Cerebellar cortex (tissue), 1 donor: ENCODE results near the gene CSNK1G3.

Experiments used
- DNase-seq: peaks from one replicate; pipeline ENCODE4 v3.0.0-alpha.2; 2015; ENCODE audit warnings: low spot score

Gene CSNK1G3

DNA sequence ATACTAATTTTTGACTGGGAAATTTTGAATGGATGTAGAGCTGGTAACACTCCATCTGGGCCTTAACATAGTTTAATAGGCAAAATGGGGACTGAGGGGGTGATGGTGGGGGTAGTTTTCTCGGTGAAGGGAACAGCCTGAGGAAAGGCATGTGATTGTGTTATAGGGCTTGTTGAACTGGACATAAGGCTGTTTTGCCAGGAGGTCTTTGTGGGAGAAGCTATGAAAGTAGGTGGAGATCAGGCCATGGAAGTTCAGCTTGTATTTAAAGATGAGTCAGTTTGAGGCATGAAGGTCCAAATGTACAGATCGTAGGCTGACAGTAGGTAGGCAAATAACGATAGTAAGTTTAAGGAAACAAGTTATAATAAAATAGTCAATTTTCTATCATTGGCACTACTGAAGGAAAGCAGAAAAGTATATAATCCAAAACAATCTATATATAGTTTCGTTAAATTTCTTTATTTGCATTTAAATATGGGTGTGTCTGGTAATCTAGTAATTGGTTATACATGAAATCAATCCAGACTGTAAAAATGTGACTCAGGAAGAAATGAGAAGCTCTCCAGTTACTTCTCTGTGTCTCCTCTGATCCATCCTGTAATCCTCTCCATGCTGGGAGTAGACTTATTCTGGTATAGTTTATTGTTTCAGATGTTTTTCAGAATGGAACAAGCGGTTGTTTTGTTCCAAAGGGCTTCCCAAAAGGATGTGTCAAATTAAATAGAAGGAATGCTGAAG, 2.8 kb downstream of the CSNK1G3 start:
- no peak for DNase-seq

DNA sequence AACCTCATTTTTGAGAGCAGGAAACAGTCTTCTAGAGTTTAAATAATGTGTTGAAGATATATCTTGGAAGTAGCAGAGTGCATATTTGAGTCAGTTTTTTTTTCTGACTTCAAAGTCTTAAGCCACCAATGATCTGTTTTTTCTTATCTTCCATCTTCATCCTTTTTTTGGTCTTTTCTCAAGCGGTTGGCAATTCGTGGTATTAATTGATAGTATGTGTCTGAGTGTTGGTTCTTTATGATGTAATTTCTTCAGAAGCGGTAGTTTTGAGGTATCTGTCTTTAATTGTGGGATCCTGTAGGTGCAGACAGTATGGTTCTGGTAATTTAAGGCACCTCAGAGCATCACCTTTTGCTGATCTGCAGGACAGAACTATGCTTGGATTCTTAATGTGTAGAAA, 3.9 kb downstream of the CSNK1G3 start:
- DNase-seq = no peak

DNA sequence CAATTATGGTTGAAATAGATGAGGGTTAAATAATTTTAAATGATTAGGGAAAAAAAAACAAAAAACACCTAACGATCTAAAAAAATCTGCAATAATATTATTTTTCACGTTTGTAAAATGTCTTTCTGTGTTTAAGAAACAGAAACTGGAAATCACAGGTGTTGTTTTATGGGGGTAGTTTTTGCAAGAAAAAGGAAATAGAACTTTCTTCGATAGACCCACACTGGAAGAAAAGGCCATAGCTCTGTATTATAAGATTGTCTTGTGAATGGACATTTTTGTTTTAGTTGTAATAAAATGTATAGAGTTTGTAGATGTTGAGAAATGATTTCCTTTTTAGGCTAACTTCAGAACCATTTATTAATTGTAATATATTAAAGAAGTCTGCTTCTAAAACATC, 5.5 kb downstream of the CSNK1G3 start:
- no peak for DNase-seq

DNA sequence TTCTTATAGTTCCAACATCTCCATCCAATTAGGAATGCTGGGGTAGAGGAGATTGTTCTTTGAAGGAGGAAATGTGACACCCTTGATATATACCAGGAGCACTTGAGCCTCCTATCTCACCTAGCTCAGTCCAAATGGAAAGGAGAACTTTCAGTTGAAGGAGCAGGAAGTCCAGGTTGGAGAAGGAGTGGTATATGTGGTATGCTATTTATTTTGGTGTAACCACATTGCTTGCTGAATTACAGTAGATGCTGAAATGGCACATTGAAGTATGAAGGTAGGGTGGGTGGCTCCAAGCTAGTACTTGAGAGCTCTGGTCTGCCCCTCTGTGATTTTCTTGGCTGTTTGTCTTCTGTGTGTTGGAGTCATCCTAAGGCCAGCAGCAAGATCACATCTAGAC, 6.1 kb downstream of the CSNK1G3 start:
- no peak for DNase-seq

DNA sequence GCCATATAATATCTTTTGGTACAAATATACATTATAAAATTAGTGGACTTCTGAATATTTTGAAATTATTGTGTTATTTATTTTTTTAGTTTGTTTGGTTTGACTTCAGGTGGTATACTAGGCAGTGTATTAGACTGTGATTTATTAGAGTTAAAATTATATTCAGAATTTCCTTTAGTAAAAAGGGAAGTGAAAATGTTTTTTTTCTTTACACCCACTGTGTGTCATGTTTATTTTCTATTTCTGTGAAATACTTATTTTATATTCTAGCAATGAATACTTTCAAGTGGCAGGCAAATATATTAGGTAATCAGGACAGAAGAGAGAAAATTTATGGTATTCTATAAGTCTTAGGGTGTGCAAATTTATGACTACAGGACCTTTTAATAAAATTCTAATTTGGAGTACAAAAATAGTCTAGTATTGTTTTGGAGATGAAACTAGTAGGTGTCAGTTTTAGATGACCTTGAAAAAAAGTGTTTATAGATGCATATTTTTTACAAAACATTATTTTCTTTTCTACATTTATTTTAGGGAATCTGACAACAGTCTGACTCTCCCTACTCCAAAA, 8.8 kb downstream of the CSNK1G3 start:
- no peak for DNase-seq

DNA sequence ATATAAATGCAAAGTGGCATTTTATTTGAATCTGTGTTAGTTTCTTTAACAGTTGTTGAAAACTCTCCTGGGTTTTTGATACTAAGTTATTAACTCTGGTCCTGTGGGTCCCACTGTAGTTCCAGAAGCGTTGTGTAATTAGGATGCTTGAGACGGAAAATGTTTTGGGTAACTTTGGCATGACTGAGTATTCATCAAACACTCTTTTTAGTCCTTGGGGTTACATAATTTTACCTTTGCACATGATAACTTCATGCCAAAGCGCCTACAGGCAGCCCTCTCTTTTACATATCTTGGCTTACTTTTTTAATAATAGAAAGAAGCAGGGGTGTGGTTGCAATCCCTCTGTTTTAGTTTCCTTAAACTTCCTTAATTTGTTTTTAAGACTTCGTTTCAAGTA, 12.2 kb downstream of the CSNK1G3 start:
- no peak for DNase-seq

DNA sequence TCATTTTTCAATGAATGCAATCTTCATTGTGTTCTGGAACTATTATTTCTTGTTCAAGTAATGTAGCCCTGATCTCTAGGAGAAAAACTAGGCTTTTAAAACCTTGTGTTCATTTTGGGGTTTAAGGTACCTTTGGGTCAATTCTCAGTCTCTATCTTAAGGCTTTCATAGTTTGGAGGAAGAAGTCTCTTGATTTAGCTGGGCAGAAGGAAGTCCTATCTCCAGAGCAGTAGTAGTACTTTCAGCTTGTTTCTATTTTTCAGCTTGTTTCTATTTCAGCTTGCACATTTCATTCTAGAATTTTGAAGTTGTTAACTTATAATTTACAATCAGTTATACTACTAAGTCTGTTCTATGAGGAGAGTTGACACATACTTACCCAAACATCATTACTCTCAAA, 15.2 kb downstream of the CSNK1G3 start:
- DNase-seq = no peak

DNA sequence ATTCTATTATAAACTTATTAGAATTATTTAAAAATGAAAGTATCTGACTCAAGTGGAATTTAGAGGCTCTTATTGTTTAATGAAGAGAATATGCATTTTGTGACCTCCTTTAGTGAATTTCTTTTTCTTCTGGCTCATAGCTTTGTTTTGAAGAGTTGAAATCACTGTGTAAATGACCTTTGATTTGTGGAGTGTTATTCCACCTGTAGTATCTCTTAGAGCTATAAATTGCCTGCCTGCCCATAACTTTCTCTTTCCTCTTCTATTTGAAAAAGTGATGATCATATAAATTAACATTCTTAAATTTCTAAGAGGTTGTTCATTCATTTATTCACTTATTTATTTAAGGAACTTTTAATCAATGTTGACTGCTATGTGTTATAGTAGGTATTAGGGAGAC, 16.1 kb downstream of the CSNK1G3 start:
- DNase-seq = no peak

DNA sequence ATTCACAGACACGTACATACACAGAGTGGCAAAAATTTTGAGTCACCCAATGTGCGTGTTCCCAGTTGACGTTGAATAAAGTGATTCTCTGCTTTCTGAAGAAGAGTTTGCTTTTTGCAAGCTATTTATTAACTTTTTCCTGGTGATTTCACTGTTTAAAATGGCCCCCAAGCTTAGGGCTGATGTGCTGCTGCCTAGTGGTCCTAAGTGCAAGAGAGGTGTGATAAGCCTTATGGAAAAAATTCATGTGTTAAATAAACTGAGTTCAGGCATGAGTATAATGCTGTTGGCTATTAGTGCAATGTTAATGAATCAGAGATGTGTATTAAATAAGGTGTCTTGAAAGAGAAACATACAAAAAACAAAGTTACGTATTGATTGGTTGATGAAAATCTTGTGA, 16.9 kb downstream of the CSNK1G3 start:
- DNase-seq = no peak

DNA sequence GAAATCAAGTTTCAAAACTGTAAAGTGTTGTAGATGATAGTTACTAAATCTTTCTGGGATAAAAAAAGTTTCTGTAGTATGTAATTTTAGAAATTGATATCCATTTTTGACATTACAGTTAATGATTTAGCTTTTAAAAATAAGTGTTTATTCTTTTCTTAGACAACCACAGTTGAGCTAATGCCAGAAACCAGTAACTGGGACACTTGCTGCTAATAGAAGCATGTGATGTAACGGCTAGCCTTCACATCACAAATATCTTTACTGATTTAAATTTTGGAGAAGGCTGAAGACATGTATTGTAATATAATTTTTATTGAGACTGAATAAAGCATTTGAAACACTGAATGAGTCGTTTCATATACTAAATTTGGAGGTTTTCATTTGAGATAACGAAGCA, 18.8 kb downstream of the CSNK1G3 start:
- peak; percentile 60 for DNase-seq

DNA sequence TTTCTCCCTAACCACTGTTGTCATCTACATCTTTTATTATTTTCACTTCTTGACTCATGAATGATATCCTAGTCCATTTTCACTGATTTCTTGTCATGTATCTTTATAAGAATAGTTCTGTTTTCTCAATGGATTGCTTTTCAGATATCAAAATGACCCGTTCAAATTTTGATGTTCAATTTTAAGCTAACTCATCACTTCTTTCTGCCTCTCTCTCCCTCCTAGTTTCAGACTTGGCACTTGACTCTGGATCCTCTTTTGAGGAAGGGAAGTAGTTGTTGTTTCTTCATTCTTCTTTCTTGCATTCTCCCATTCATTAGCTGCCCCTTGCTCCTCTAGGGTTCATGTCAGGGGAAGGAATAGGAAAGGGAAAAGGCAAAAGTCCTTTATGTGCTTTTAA, 23.7 kb downstream of the CSNK1G3 start:
- DNase-seq = no peak

DNA sequence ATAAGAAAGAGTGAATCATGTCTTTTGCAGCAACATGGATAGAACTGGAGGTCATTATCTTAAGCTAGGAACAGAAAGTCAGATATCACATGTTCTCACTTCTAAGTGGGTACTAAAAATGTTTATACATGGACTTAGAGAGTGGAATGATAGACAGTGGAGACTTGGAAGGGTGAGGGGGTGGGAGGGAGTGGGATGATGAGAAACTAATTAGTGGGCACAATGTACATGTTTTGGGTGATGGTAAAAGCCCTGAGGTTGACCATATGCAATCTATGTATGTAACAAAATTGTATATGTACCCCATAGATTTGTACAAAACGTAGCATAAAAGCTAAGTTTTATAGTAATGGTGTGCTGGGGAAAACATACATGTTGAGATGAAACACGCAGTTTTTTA, 25.3 kb downstream of the CSNK1G3 start:
- DNase-seq = no peak

DNA sequence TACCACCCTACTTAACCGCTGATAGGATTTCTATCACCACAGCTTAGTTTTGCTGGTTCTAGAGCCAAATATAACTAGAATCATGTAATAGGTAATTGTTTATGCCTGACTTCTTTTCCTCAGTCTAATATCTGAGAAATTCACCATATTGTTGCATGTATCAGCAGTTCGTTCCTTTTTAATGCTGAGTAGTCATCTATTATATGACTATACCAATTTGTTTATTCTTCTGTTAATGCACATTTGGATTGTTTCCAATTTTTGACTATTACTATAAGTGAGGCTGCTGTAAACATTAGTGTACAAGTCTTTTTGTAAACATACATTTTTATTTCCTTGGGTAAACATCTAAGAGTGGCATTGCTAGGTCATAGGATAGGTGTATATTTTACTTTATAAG, 25.9 kb downstream of the CSNK1G3 start:
- no peak for DNase-seq

DNA sequence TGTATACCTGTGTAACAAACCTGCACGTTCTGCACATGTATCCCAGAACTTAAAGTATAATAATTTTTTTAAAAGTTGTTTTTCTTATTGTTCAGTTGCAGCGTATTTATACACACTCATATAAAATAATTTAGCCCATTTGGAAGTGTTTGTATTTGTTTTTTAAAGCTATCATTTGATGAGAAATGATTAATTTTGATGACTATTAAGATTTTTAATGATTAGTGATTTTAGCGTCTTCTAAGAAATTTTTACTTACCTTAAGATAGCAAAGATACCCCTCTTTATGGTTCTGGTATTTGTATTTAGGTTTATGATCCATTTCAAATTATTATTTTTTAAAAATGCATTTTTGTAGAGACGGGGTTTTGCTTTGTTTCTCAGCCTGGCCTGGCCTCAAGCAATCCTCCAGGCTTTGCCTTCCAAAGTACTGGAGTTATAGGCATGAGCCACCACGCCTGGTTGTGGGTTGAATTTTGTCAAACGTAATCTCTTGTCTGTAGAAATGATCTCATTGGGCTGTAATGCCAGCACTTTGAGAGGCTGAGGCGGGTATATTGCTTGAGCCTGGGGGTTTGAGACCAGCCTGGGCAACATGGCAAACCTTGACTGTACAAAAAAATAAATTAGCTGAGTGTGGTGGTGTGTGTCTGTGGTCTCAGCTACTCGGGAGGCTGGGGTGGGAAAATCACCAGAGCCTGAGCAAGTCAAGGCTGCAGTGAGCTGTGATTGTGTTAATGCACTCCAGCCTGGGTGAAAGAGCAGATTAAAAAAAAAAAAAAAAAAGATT, 26.9 kb downstream of the CSNK1G3 start:
- no peak for DNase-seq

DNA sequence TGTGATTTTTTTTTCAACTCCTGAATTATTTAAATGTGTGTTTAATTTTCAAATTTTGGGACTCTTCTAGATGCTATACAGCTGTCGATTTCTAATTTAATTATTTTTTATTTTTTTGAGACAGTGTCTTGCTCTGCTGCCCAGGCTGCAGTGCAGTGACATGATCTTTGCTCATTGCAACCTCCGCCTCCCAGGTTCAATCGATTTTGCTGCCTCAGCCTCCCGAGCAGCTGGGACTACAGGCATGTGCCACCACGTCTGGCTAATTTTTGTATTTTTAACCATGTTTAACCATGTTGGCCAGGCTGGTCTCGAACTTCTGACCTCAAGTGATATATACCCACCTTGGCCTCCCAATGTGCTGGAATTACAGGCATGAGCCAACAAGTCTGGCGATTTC, 28.6 kb downstream of the CSNK1G3 start:
- DNase-seq = no peak

DNA sequence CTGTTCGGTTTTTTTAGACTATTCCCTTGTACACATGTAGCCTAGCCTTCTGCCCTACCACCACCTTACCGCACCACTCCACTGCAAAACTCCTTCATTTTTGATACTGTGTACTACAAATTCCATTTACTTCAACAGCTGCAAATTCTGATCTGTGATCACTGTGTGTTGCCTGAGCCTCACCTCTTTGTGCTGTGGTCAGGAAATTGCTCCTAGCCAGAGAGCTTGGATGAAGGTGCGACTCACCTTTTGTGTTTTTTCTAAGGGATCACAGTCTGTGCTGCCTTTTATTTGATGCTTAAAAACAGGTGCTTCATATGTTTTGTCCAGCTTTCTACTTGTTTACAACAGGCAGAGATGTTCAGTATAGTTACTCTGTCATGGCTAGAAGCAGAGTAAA, 31.5 kb downstream of the CSNK1G3 start:
- DNase-seq = no peak

DNA sequence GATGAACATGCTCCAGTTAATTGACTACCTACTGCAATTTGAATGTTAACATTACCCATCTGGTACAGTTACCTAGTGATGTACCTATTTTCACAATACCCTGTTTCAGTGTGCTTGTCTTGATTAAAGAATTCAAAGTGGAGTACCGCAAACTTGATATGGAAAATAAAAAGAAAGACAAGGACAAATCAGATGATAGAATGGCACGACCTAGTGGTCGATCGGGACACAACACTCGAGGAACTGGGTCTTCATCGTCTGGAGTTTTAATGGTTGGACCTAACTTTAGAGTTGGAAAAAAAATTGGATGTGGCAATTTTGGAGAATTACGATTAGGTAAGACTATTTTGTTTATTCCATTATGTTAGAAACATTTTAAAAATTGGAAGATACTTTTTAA, 33.5 kb downstream of the CSNK1G3 start:
- DNase-seq = no peak

DNA sequence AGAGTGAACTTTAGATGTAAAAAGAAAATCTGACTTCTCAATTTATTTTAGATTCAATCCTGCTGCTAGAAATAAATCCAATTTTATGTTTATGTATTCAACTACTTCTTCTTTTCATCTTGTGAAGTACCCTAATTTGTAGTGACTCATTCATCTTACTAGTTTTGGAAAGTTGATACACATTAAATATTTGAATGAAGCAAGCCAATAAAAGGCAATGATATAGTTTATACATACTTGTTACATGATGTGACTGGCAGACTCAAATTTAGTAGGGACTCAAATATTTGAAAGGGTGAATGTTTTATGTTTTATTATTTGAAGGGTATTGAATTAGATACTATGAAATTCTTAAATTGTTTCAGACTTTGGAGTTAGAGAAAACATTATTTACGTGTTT, 34.7 kb downstream of the CSNK1G3 start:
- DNase-seq = no peak

DNA sequence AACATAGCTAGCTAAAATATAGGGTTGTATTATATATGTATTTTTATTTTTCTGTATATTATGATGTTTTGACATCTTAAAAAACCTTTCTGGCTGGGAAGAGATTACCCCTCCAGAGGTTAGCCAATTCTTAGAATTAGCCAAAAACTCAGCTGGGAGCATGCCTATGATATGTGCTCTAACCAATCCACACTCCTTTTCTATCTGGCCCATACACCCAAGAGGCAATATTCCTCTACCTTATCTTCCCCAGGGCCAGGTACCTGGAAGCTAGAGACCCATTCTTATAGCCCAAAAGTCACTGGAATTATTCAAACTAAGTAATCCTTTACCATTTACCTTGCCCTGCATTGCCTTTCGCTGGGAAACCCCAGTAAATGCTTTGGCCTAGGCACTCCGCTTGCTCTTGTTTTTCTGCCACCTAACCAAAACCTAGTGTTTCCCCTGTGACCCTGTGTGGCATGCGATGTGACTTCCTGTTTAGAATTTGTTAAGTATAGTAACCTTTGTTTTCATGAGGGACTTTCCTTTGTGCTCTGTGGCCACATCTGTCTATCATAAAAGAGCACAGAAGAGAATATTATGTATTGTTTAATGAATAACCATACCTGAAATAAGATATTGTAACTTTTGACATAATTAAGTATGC, 37.4 kb downstream of the CSNK1G3 start:
- DNase-seq = no peak

DNA sequence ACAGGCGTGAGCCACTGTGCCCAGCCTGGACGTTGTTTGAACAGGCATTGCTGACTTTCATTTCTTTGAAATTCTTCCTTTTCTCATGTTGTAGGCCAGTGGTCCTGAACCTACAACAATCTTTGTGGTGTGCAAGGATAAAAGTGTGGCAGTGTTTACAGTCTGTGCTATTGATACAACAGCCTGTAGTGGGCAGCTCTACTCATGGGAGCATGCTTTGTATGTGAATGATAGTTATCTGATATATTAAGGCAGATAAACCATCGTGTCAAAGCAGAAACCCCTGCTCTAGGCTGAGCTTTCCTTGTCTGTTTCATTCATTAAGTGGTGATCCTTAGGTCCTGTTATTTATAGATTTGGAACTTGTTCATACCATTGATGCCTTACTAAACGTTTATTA, 42.6 kb downstream of the CSNK1G3 start:
- DNase-seq = no peak

DNA sequence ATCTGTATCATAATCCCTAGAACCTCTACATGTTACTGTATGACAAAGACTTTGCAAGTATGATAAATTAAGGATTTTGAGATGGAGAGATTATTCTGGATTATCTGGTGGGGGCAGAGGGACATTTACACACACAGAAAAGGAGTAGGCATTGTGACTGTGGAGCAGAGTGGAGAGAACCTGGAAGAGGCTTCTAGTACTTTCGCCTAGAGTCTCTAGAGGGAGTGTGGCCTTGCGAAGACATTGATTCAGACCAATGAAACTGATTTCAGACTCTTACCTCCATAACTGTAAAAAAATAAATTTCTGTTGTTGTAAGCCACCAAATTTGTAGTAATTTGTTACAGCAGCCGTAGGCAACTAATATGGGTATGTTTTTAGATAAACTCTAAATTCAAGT, 45.9 kb downstream of the CSNK1G3 start:
- no peak for DNase-seq

DNA sequence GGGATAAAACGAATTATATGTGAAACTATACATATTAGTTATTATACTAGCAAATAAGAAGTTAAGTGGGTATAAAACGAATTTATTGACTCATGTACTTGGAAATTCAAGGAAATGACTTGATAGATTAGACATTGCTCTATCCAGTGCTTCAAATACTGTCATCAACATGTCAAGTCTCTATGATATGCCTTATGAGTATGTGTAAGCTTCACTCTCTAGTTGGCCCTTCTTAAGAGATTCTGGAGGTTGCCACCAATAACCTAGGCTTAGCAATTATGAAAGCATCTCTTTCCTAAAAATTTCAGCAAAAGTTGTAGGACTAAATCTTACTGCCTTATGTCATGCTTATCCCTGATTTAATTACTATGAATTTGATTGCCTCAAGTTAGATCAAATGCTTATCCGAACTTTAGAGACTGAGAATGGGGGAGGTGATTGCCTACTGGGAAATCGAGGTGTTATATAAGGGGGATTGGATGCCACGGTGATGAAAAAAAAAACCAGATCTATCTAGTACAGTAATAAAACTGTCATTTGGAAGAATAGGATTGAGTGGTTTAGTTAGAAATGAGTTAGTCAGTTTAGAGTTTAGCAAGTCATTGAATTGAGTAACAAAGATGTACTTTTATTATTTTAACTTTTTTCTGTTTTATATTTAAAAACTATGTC, 46.9 kb downstream of the CSNK1G3 start:
- DNase-seq = no peak

DNA sequence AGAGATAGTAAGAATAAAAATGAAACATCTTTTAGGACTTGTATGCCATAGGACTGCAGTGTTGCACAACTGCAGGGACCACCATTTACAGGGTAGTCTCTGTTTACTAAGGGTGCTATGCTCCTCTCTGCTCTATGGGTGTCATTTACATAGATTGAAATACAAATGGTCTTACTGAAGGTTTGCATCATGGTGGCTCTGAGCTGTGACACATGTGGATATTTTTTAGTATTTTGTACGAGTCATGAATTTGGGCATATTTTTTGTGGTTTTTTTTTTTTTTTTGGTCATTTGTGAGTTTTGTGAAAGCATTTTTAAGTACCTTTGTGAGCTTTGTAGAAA, 47.4 kb downstream of the CSNK1G3 start:
- no peak for DNase-seq
